ENCODE measurements around the gene INAFM1.

The INAFM1 gene

DNA sequence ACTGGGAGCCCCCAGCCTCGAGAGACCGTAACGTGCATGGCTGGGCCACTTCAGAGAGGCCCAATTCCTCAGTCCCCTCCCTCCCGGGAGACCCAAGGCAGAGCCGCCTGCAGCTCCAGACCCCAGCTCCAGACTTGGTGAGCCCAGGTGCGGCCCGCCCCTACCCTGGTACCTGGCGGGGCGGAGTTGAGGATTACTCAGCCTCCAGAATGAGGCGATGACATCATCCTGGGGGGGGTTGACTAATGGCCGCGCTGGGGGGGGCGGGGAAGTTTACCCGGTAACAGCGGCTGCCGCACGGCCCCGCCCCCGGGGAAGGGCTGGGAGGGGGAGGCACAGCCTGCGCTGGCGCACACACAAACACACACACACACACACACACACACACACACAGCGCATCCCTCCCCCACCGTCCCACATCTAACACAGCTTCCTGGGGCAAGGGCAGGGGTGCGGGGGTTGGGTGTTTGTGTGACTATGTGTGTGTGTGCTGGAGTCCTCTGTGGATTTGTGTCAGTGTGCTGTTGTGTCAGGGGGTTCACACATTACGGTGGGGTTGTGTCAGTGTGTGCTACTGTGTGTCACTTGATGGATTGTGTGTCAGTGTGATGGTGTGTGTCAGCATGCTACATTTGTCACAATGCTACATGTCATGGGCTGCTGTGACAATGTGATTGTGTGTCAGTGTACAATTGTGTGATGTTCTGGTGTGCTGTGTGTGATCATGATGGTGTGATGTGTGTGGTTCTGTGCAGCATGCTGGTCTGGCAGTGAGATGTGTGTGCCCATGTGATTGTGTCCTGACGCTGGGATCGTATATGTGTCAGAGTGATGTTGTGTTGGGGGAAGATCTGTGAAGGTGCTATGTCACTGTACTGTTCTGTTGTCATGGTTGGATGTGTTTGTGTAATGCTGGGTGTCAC, 33.4 kb upstream of the INAFM1 start (continued):
- TF ChIP-seq ZEB2 (tag by site-specific recombination; IDR thresholded peaks at IDR 0.05) = peak; percentile 96
- TF ChIP-seq ZNF132 (tag by site-specific recombination; IDR thresholded peaks at IDR 0.05; ENCODE audit: borderline replicate concordance) = no peak
- no peak for TF ChIP-seq MEIS1 (CRISPR knock-in tag; IDR thresholded peaks at IDR 0.05; ENCODE audit: borderline replicate concordance)
- TF ChIP-seq ZBTB7A (tag by site-specific recombination; IDR thresholded peaks at IDR 0.05; ENCODE audit: low read depth) = 0 out of 2 replicates have a peak, but pooled peaks have one; percentile 8
- peak; percentile 94 for TF ChIP-seq ZFHX2 (tag by site-specific recombination; conservative IDR thresholded peaks at IDR 0.05)
- TF ChIP-seq, protein P1, sequence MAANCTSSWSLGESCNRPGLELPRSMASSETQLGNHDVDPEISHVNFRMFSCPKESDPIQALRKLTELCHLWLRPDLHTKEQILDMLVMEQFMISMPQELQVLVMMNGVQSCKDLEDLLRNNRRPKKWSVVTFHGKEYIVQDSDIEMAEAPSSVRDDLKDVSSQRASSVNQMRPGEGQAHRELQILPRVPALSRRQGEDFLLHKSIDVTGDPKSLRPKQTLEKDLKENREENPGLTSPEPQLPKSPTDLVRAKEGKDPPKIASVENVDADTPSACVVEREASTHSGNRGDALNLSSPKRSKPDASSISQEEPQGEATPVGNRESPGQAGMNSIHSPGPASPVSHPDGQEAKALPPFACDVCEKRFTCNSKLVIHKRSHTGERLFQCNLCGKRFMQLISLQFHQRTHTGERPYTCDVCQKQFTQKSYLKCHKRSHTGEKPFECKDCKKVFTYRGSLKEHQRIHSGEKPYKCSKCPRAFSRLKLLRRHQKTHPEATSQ (tag by site-specific recombination; IDR thresholded peaks at IDR 0.05) = 0 out of 2 replicates have a peak, but pooled peaks have one; percentile 11
- TF ChIP-seq ZFP69B (tag by site-specific recombination; IDR thresholded peaks at IDR 0.05) = no peak
- TF ChIP-seq YY1 (tag by site-specific recombination; IDR thresholded peaks at IDR 0.05) = no peak; the same call in 1 of the 2 replicates
- TF ChIP-seq FEZF1 (tag by site-specific recombination; IDR thresholded peaks at IDR 0.05) = 0 out of 2 replicates have a peak, but pooled peaks have one; percentile 4
- peak; percentile 32; the same call in 1 of the 2 replicates for TF ChIP-seq ZBTB11 (tag by site-specific recombination; conservative IDR thresholded peaks at IDR 0.05; ENCODE audit: low read depth)
- TF ChIP-seq ZNF501 (tag by site-specific recombination; IDR thresholded peaks at IDR 0.05) = peak; percentile 62
- no peak for TF ChIP-seq ZNF768 (tag by site-specific recombination; IDR thresholded peaks at IDR 0.05)
- no peak for TF ChIP-seq ZNF140 (tag by site-specific recombination; IDR thresholded peaks at IDR 0.05)
- TF ChIP-seq, protein P2, sequence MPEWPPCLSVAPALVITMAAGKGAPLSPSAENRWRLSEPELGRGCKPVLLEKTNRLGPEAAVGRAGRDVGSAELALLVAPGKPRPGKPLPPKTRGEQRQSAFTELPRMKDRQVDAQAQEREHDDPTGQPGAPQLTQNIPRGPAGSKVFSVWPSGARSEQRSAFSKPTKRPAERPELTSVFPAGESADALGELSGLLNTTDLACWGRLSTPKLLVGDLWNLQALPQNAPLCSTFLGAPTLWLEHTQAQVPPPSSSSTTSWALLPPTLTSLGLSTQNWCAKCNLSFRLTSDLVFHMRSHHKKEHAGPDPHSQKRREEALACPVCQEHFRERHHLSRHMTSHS (tag by site-specific recombination; IDR thresholded peaks at IDR 0.05) = 0 out of 2 replicates have a peak, but pooled peaks have one; percentile 16
- TF ChIP-seq ZBTB17 (tag by site-specific recombination; IDR thresholded peaks at IDR 0.05) = peak; percentile 42
- peak; percentile 90; the same call in 1 of the 2 replicates for TF ChIP-seq ZNF785 (tag by site-specific recombination; IDR thresholded peaks at IDR 0.05)
- no peak for TF ChIP-seq HOXD13 (CRISPR knock-in tag; IDR thresholded peaks at IDR 0.05; ENCODE audit: borderline replicate concordance)
- no peak for TF ChIP-seq AEBP2 (tag by site-specific recombination; IDR thresholded peaks at IDR 0.05; ENCODE audit: borderline replicate concordance)
- TF ChIP-seq, protein P3, sequence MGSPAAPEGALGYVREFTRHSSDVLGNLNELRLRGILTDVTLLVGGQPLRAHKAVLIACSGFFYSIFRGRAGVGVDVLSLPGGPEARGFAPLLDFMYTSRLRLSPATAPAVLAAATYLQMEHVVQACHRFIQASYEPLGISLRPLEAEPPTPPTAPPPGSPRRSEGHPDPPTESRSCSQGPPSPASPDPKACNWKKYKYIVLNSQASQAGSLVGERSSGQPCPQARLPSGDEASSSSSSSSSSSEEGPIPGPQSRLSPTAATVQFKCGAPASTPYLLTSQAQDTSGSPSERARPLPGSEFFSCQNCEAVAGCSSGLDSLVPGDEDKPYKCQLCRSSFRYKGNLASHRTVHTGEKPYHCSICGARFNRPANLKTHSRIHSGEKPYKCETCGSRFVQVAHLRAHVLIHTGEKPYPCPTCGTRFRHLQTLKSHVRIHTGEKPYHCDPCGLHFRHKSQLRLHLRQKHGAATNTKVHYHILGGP (tag by site-specific recombination; IDR thresholded peaks at IDR 0.05) = no peak
- 0 out of 2 replicates have a peak, but pooled peaks have one; percentile 4 for TF ChIP-seq GFI1B (tag by site-specific recombination; IDR thresholded peaks at IDR 0.05)
- TF ChIP-seq, protein P4, sequence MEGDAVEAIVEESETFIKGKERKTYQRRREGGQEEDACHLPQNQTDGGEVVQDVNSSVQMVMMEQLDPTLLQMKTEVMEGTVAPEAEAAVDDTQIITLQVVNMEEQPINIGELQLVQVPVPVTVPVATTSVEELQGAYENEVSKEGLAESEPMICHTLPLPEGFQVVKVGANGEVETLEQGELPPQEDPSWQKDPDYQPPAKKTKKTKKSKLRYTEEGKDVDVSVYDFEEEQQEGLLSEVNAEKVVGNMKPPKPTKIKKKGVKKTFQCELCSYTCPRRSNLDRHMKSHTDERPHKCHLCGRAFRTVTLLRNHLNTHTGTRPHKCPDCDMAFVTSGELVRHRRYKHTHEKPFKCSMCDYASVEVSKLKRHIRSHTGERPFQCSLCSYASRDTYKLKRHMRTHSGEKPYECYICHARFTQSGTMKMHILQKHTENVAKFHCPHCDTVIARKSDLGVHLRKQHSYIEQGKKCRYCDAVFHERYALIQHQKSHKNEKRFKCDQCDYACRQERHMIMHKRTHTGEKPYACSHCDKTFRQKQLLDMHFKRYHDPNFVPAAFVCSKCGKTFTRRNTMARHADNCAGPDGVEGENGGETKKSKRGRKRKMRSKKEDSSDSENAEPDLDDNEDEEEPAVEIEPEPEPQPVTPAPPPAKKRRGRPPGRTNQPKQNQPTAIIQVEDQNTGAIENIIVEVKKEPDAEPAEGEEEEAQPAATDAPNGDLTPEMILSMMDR (tag by site-specific recombination; IDR thresholded peaks at IDR 0.05) = no peak; the same call in 1 of the 2 replicates
- TF ChIP-seq EGR2 (tag by site-specific recombination; IDR thresholded peaks at IDR 0.05; ENCODE audit: low read depth) = peak; percentile 90
- TF ChIP-seq, protein P5, sequence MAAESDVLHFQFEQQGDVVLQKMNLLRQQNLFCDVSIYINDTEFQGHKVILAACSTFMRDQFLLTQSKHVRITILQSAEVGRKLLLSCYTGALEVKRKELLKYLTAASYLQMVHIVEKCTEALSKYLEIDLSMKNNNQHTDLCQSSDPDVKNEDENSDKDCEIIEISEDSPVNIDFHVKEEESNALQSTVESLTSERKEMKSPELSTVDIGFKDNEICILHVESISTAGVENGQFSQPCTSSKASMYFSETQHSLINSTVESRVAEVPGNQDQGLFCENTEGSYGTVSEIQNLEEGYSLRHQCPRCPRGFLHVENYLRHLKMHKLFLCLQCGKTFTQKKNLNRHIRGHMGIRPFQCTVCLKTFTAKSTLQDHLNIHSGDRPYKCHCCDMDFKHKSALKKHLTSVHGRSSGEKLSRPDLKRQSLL (tag by site-specific recombination; IDR thresholded peaks at IDR 0.05) = peak; percentile 84
- TF ChIP-seq KLF10 (tag by site-specific recombination; IDR thresholded peaks at IDR 0.05) = no peak; the same call in 1 of the 2 replicates
- TF ChIP-seq HOXC10 (CRISPR knock-in tag; IDR thresholded peaks at IDR 0.05) = no peak
- no peak for TF ChIP-seq ZNF654 (tag by site-specific recombination; IDR thresholded peaks at IDR 0.05; ENCODE audit: low read depth)
- no peak for TF ChIP-seq MZF1 (tag by site-specific recombination; IDR thresholded peaks at IDR 0.05; ENCODE audit: borderline replicate concordance)
